Suprapubic skin (tissue), 4 donors: ENCODE measurements around the gene MYOM1. TPM values are rescaled to one million over a fixed set of nuclear protein-coding genes. Genes with fewer than 3 reads are reported as not detected.

Source experiments
- DNase-seq, 2 donors: peaks; one replicate each; pipeline ENCODE4 v3.0.0-alpha.2; 2019; ENCODE audit warnings: low spot score in 2 of 2
- H3K27ac ChIP-seq: fragments of 200-600 bp; sonication (generic); one replicate; pipeline ENCODE4 v1.5.1; 2019
- H3K27me3 ChIP-seq: fragments of 200-600 bp; sonication (generic); one replicate; pipeline ENCODE4 v1.5.1; 2019
- H3K36me3 ChIP-seq: fragments of 200-600 bp; sonication (generic); one replicate; pipeline ENCODE4 v1.5.1; 2019
- H3K4me1 ChIP-seq: fragments of 200-600 bp; sonication (generic); one replicate; pipeline ENCODE4 v1.5.1; 2019
- H3K4me3 ChIP-seq: fragments of 200-600 bp; sonication (generic); one replicate; pipeline ENCODE4 v1.5.1; 2019; ENCODE audit warnings: mild to moderate bottlenecking
- H3K9me3 ChIP-seq: fragments of 200-600 bp; sonication (generic); one replicate; pipeline ENCODE4 v1.5.1; 2019
- CTCF ChIP-seq, 2 donors: fragments of 200-600 bp in 1 of 2; fragments of 450-650 bp in 1 of 2; sonication (generic) in 1 of 2; IDR thresholded peaks; one replicate each; pipeline ENCODE4 v1.5.1; 2016 to 2019; ENCODE audit warnings: antibody characterized with exemption in 2 of 2, mild to moderate bottlenecking in 1 of 2, moderate library complexity in 1 of 2
- EP300 ChIP-seq: sonication (generic); formaldehyde crosslinking; IDR thresholded peaks from one replicate; pipeline ENCODE4 v1.6.1; 2017; ENCODE audit warnings: antibody characterized with exemption
- POLR2A ChIP-seq, 2 donors: fragments of 450-650 bp; IDR thresholded peaks; one replicate each; pipeline ENCODE4 v1.6.1; 2017; ENCODE audit warnings: antibody characterized with exemption in 2 of 2, mild to moderate bottlenecking in 2 of 2, moderate library complexity in 2 of 2
- POLR2AphosphoS5 ChIP-seq, 3 donors: sonication (generic); formaldehyde crosslinking; IDR thresholded peaks; one replicate each; pipeline ENCODE4 v1.6.1; 2017; ENCODE audit warnings: antibody characterized with exemption in 3 of 3
- WGBS: methylation state at CpG from one replicate; pipeline ENCODE4 v1.1.5; 2018; 5-methylcytosine and 5-hydroxymethylcytosine counted together
- total RNA-seq, 4 donors: library from RNA; depleted of rRNA; stranded (reverse); fragments of >200 nt; gene quantifications; one replicate each; pipeline ENCODE4 v1.1.0, GENCODE V29; 2016

MYOM1 gene
- total RNA-seq, 4 donors from 2014 or later = 0.99 to 2.1 (median 1.6) TPM

DNA sequence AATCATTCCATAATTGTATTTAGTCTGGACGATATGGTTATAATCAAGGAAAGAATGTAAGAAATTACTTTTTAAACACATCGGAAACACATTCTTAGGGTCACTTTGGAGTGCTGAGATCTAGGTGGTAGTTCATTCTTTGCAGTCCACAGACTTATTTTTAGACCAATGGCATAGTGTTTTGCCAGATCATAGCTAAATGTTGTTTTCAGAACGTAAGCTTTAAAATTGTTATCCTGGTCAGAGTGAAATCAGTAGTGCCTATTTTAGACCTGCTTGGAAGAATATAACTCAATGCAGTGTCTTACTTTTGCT, 32.2 kb upstream of the MYOM1 start:
- no peaks in the 10 kb centered on the region for H3K27me3 ChIP-seq
- 69% methylated on average over 3 of the region's 3 CpGs for WGBS

GRCh38 chr18:3251249-3251962, 31.6 kb upstream of the MYOM1 start:
- peak overlapping the region; percentile 75 for H3K27ac ChIP-seq
- no peaks in the 10 kb centered on the region for H3K27me3 ChIP-seq
- H3K4me3 ChIP-seq = no peak overlapping the region
- H3K36me3 ChIP-seq = peaks cover 32% of the 10 kb centered on the region
- no peak for DNase-seq
- TF ChIP-seq POLR2AphosphoS5 (IDR thresholded peaks at IDR 0.05) (no peak), POLR2A (IDR thresholded peaks at IDR 0.05) (no peak), CTCF (IDR thresholded peaks at IDR 0.05) (no peak), EP300 (no peak)
- WGBS = 65% methylated on average over 8 of the region's 8 CpGs
- peaks cover 44% of the 10 kb centered on the region for H3K4me1 ChIP-seq
- no peaks in the 10 kb centered on the region for H3K9me3 ChIP-seq

More for the DNA sequence above, 32.2 kb upstream of the MYOM1 start:
- Histone ChIP-seq H3K36me3 (peaks cover 37% of the 10 kb centered on the region), H3K4me3 (no peak overlapping the region), H3K9me3 (no peaks in the 10 kb centered on the region), H3K27ac (no peak overlapping the region), H3K4me1 (peaks cover 42% of the 10 kb centered on the region)
- no peak for DNase-seq
- TF ChIP-seq EP300 = no peak
- no peak for TF ChIP-seq CTCF (IDR thresholded peaks at IDR 0.05)
- TF ChIP-seq POLR2AphosphoS5 (IDR thresholded peaks at IDR 0.05) = no peak
- no peak for TF ChIP-seq POLR2A (IDR thresholded peaks at IDR 0.05)

DNA sequence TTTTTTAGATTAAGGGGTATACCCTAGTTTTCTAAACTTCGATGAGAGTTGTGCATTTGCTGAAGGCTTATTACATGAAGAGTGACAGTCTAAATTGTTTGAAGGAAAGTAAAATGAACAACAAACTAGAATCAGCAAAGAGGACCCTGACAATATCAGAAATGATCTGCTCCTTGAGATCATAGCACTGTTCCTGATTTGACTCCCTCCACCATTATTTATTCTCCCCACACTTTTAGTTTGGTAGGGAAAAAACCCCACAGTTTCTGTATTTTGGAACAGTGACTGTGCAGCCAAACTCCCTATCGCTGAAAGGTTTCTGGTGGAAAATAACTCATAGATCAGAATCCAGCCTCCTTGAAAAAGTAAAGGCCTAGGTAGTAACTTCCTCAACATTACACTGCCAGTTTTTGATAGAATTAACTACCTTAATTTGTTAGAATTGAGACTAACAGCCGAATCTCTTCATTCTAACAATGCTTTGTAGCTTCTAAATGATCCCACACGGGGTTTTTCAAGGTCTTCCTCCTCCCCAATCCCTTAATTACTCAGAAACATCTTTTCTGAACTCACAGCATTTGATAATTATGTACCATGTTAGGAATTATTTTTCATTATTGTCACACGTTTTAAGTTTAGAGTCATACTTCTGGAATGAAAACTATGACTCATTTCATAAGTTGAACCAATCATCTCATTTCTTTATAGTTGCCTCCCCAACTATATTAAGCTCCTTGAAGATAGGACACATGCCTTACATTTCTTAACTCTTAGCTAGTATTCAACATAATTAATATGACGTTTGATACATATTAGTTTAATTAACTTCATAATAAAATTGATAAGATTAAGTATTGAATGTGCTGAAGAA, 30.7 kb upstream of the MYOM1 start:
- 26% methylated on average over 6 of the region's 6 CpGs for WGBS
- peak overlapping the region; percentile 75 for H3K27ac ChIP-seq
- no peak for DNase-seq
- no peaks in the 10 kb centered on the region for H3K9me3 ChIP-seq
- no peaks in the 10 kb centered on the region for H3K27me3 ChIP-seq
- H3K4me1 ChIP-seq = peaks cover 52% of the 10 kb centered on the region
- peak overlapping the region; percentile 71 for H3K4me3 ChIP-seq
- no peak for TF ChIP-seq POLR2AphosphoS5 (IDR thresholded peaks at IDR 0.05)
- no peak for TF ChIP-seq POLR2A (IDR thresholded peaks at IDR 0.05)
- TF ChIP-seq EP300 = no peak
- no peak for TF ChIP-seq CTCF (IDR thresholded peaks at IDR 0.05)
- H3K36me3 ChIP-seq = peaks cover 23% of the 10 kb centered on the region

- Histone ChIP-seq H3K27me3 (no peaks in the 10 kb centered on the region), H3K36me3 (peaks cover 6% of the 10 kb centered on the region), H3K4me1 (peaks cover 57% of the 10 kb centered on the region), H3K4me3 (peak overlapping the region; percentile 71), H3K27ac (peak overlapping the region; percentile 97), H3K9me3 (no peaks in the 10 kb centered on the region)
- WGBS = 17% methylated on average over 9 of the region's 9 CpGs
- TF ChIP-seq POLR2A (IDR thresholded peaks at IDR 0.05) (no peak), CTCF (IDR thresholded peaks at IDR 0.05) (no peak), EP300 (no peak), POLR2AphosphoS5 (IDR thresholded peaks at IDR 0.05) (no peak)
- DNase-seq = no peak
These were observed 29.0 kb upstream of the MYOM1 start for GRCh38 chr18:3248658-3249359.
